DOHH2 (cell line): Measurements from ENCODE around the gene SRPK2.

Source experiments
- H3F3A ChIP-seq: fragments of 200-600 bp; sonication (generic), shearing (Covaris generic); 2 replicates; pipeline ENCODE4 v1.6.0; 2016; ENCODE audit warnings: antibody characterized with exemption, mild to moderate bottlenecking; ENCODE audit not compliant: control insufficient read depth, insufficient read depth
- H3K27ac ChIP-seq: fragments of 200-600 bp; sonication (generic); 2 replicates; pipeline ENCODE4 v1.5.1; 2014; ENCODE audit warnings: low read depth, mild to moderate bottlenecking, low read length, moderate library complexity
- H3K27me3 ChIP-seq: fragments of 200-600 bp; sonication (generic); 2 replicates; pipeline ENCODE4 v1.6.1; 2014; ENCODE audit warnings: mild to moderate bottlenecking, low read length, mixed read lengths; ENCODE audit not compliant: control insufficient read depth
- H3K36me3 ChIP-seq: fragments of 200-600 bp; sonication (generic); 2 replicates; pipeline ENCODE4 v1.6.1; 2014; ENCODE audit warnings: mild to moderate bottlenecking, low read length, moderate library complexity, mixed read lengths; ENCODE audit not compliant: control insufficient read depth
- H3K4me1 ChIP-seq: fragments of 200-600 bp; sonication (generic); 2 replicates; pipeline ENCODE4 v1.6.1; 2014; ENCODE audit warnings: mild to moderate bottlenecking, low read length, mixed read lengths; ENCODE audit not compliant: control insufficient read depth
- H3K4me2 ChIP-seq: fragments of 200-600 bp; sonication (generic); 2 replicates; pipeline ENCODE4 v1.6.0; 2014; ENCODE audit warnings: mild to moderate bottlenecking, low read length, moderate library complexity
- H3K4me3 ChIP-seq: fragments of 200-600 bp; sonication (generic); 2 replicates; pipeline ENCODE4 v1.5.1; 2014; ENCODE audit warnings: mild to moderate bottlenecking, low read length, mixed read lengths
- H3K79me2 ChIP-seq: fragments of 200-600 bp; sonication (generic); 2 replicates; pipeline ENCODE4 v1.6.1; 2014; ENCODE audit warnings: mild to moderate bottlenecking, low read length, mixed read lengths; ENCODE audit not compliant: control insufficient read depth
- H3K9me2 ChIP-seq: fragments of 200-600 bp; sonication (generic); replicated peaks from 2 replicates; pipeline ENCODE4 v1.6.1; 2014; ENCODE audit warnings: mild to moderate bottlenecking, low read length, mixed read lengths; ENCODE audit not compliant: control insufficient read depth
- H3K9me3 ChIP-seq: fragments of 200-600 bp; sonication (generic); 2 replicates; pipeline ENCODE4 v1.6.1; 2014; ENCODE audit warnings: antibody characterized with exemption, low read length, mixed read lengths; ENCODE audit not compliant: control insufficient read depth, insufficient read depth
- H4K20me1 ChIP-seq: fragments of 200-600 bp; sonication (generic); 2 replicates; pipeline ENCODE4 v1.6.0; 2014; ENCODE audit warnings: low read depth, mild to moderate bottlenecking, antibody characterized with exemption, low read length, moderate library complexity; ENCODE audit not compliant: control insufficient read depth, insufficient read depth
- CTCF ChIP-seq: fragments of 200-600 bp; sonication (generic); IDR thresholded peaks from one replicate; pipeline ENCODE4 v1.5.1; 2014; ENCODE audit warnings: antibody characterized with exemption, mild to moderate bottlenecking, low read depth, low read length; ENCODE audit not compliant: poor library complexity, severe bottlenecking
- EZH2phosphoT487 ChIP-seq: fragments of 200-600 bp; sonication (generic); IDR thresholded peaks from 2 replicates; pipeline ENCODE4 v1.6.1; 2017; ENCODE audit warnings: borderline replicate concordance, mild to moderate bottlenecking, antibody characterized with exemption, low read length, moderate library complexity, mixed read lengths

Gene SRPK2

GRCh38 chr7:105163718-105164117 lies 225.0 kb downstream of the SRPK2 start:
- Histone ChIP-seq H4K20me1 (no peaks in the 10 kb centered on the region), H3K27me3 (no peaks in the 10 kb centered on the region), H3K9me2 (no peaks in the 10 kb centered on the region), H3K4me2 (no peak overlapping the region), H3K36me3 (peaks cover 26% of the 10 kb centered on the region), H3K79me2 (no peaks in the 10 kb centered on the region), H3K4me3 (no peak overlapping the region), H3F3A (no peaks in the 10 kb centered on the region), H3K27ac (no peak overlapping the region), H3K9me3 (no peaks in the 10 kb centered on the region), H3K4me1 (no peaks in the 10 kb centered on the region)
- TF ChIP-seq EZH2phosphoT487, result no peak

DNA sequence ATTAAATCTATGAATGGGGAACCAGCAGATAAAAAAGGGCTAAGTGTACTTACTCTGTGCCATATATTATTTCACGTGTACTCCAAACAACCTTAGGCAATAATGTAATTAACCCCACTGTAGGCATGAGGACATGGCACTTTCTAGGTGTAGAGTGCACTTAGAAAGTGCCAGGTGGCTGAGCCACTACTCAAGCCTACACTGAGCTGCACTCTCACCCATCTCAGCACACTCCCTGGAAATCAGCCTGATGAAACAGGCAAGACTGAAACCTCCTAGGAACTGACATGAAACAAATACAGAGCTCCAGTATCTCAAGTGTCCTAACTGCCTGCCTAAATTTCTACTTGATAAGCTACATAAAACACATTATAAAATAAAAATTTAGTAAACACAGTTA lies 227.4 kb downstream of the SRPK2 start:
- Histone ChIP-seq H4K20me1 (no peaks in the 10 kb centered on the region), H3K4me1 (no peaks in the 10 kb centered on the region), H3K27me3 (no peaks in the 10 kb centered on the region), H3K27ac (no peak overlapping the region), H3F3A (no peaks in the 10 kb centered on the region), H3K9me3 (no peaks in the 10 kb centered on the region), H3K79me2 (no peaks in the 10 kb centered on the region), H3K9me2 (no peaks in the 10 kb centered on the region), H3K4me3 (no peak overlapping the region), H3K4me2 (no peak overlapping the region), H3K36me3 (peaks cover 10% of the 10 kb centered on the region)
- no peak for TF ChIP-seq CTCF
- TF ChIP-seq EZH2phosphoT487, result no peak

DNA sequence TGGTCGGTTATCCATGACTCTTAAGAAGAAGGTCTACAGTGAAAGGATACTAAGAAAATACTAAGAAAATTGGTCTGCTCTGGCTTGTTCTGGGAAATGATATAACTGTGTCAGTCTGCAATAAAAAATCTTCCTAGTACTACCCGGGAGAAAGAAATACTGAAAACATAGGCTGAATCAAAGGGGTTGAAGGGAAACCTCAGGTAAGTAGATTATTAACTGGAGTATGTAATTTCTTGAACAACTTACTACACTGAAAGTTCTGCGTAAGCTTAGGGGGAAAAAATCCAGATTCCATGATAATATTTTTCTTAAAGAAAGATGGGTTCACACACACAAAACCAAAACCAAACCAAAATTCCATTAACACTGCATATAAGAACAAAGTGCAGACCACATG lies 231.4 kb downstream of the SRPK2 start:
- Histone ChIP-seq H3K27ac (no peak overlapping the region), H3K36me3 (no peaks in the 10 kb centered on the region), H3K9me3 (no peaks in the 10 kb centered on the region), H3K4me1 (no peaks in the 10 kb centered on the region), H3K27me3 (no peaks in the 10 kb centered on the region), H3K79me2 (no peaks in the 10 kb centered on the region), H3K9me2 (no peaks in the 10 kb centered on the region), H3K4me2 (no peak overlapping the region), H3K4me3 (no peak overlapping the region), H3F3A (no peaks in the 10 kb centered on the region), H4K20me1 (no peaks in the 10 kb centered on the region)
- TF ChIP-seq CTCF (no peak), EZH2phosphoT487 (no peak)

- Histone ChIP-seq H4K20me1 (no peaks in the 10 kb centered on the region), H3K27ac (no peak overlapping the region), H3K27me3 (no peaks in the 10 kb centered on the region), H3K9me2 (no peaks in the 10 kb centered on the region), H3K79me2 (no peaks in the 10 kb centered on the region), H3K9me3 (no peaks in the 10 kb centered on the region), H3K4me2 (no peak overlapping the region), H3F3A (no peaks in the 10 kb centered on the region), H3K36me3 (no peaks in the 10 kb centered on the region), H3K4me3 (no peak overlapping the region), H3K4me1 (no peaks in the 10 kb centered on the region)
- TF ChIP-seq CTCF (no peak), EZH2phosphoT487 (no peak)
Observed at GRCh38 chr7:105156731-105157130, 232.0 kb downstream of the SRPK2 start.
